Tibial nerve (tissue), 4 donors: ENCODE results near the gene TOP3A.

Experiments used
- CTCF ChIP-seq, 5 experiments: fragments of 200-600 bp in 3 of 5; fragments of 450-650 bp in 2 of 5; sonication (generic) in 3 of 5; IDR thresholded peaks; one replicate each; pipeline ENCODE4 v1.5.1; 2016 to 2019; ENCODE audit warnings: antibody characterized with exemption in 5 of 5, mild to moderate bottlenecking in 3 of 5, moderate library complexity in 2 of 5
- EP300 ChIP-seq, 2 donors: sonication (generic); formaldehyde crosslinking; IDR thresholded peaks; one replicate each; pipeline ENCODE4 v1.6.1; 2017; ENCODE audit warnings: antibody characterized with exemption in 2 of 2, mild to moderate bottlenecking in 1 of 2
- POLR2A ChIP-seq, 2 donors: fragments of 450-650 bp; IDR thresholded peaks; one replicate each; pipeline ENCODE4 v1.6.1; 2017; ENCODE audit warnings: antibody characterized with exemption in 2 of 2, mild to moderate bottlenecking in 2 of 2, moderate library complexity in 2 of 2

GRCh38 chr17:18326039-18326438 lies 11.2 kb upstream of the TOP3A start:
- TF ChIP-seq CTCF (IDR thresholded peaks at IDR 0.05) (no peak), POLR2A (IDR thresholded peaks at IDR 0.05) (no peak), EP300 (IDR thresholded peaks at IDR 0.05) (no peak)
